Superior temporal gyrus (tissue), 1 donor: ENCODE results near the gene C1QTNF6.

Experiments
- DNase-seq: peaks from one replicate; pipeline ENCODE4 v3.0.0-alpha.2; 2016; ENCODE audit errors: extremely low spot score

The C1QTNF6 gene

DNA sequence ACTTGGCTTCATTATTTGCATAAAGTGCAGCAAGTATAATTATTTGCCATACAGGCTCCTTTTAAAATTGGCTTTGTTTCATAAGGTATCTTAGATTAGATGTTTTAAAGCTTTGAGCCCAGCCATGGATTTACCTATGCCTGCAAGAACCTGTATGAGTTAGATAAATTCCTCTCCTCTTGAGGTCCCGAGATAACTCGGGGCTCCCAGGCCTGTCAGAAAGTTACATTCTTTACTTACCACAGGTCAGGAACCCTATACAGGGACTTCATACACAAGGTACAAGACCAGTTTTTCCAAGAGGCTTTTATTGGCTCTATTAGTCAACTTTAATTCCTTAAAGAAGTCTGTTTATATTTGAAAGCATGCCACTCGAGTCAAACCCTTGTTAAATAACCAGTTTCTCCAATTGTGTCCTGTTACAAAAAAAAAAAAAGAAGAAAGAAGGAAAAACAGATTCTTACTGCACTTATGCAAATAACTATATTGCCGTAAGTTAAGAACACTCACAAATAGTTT, 2.3 kb upstream of the C1QTNF6 start:
- DNase-seq, result no peak

DNA sequence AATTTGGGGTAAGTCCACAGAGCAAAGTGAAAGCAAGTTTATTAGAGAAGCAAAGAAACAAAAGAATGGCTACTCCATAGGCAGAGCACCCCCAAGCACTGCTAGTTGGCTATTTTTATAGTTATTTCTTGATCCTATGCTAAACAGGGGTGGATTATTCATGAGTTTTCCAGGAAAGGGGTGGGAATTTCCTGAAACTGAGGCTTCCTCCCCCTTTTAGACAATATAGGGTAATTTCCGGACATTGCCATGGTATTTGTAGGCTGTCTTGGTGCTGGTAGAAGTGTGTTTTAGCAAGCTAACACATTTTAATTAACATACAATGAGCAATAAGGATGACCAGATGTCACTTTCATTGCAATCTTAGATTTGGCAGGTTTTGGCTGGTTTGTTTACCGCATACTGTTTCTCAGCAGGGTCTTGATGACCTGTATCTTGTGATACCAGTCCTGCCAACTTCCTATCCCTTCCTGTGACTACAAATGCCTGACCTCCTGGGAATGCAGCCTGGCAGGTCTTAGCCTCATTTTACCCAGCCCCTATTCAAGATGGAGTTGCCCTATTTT, 937 bp upstream of the C1QTNF6 start:
- DNase-seq, result no peak

DNA sequence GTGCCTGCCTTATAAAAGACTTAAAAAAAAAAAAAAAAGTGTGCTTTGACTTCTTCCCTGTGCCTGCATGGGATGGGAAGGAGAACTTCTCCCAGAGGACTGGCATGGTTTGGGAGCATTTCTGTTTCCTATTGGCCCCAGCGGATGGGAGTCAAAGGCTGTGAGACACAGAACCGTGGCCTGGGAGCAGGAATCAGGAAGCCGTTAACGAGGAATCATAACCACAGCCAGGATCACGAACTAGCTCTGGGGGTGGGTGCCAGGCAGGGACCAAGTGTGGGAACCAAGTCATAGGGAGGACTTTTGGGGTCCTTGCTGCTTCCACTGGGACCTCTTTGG, 526 bp downstream of the C1QTNF6 start:
- no peak for DNase-seq

DNA sequence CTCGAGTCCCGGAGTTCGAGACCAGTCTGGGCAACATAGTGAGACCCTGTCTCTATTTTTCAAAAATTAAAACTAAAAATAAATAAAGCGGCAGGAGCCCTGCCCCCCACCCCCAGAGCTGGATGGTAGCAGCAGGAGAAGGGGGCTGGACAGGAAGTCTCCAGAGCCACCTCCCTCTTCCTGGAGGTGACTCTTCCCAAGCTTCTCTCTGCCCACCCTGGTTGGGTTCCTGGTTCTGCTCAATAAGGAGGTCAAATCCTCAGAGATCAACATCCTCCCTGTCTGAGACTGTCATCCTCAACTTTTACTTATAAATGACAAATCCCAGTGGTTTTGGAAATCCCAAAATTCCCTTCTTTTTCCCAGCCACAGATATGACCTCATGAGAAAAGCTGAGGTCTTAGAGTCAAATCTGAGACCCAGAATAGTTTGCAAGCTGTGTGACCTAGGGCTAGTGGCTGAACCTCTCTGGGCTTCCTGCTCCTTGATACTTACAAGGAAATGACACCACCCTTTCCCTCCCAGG, 987 bp downstream of the C1QTNF6 start:
- no peak for DNase-seq

DNA sequence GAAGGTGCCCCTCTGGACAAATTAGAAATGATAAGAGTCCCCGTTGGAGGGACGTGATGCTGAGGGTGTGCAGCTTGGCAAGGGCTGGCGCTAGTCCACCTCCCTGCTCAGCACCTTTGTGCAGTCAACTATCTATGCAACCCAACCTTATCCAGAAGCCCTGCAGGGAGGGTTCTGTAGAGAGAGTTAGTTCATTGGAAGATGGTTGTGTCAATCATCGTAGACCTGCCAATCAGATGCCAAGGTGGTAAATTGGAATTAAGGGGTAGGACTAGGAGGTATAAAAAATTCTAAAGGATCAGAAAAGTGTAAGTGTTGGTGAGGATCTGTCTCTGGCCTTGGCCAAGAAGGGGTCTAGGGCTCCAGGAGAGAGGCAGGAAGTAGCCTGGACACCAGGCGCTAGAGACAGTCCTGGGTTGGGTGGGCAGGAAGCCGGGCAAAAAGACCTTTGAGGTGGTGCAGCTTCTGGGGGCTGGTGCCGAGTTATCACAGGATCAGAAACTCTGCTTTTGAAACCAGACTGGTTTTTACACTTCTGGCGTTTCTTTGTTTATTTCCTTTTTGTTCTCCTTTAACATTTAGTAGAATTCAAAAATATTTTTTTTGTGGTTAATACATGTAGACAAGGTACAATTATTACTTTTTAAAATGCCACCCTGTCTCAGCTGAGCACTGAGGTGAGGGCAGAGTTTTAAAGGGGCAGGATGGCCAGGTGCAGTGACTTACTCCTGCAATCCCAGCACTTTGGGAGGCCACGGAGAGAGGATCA, 1.6 kb downstream of the C1QTNF6 start:
- peak; percentile 63 for DNase-seq

DNA sequence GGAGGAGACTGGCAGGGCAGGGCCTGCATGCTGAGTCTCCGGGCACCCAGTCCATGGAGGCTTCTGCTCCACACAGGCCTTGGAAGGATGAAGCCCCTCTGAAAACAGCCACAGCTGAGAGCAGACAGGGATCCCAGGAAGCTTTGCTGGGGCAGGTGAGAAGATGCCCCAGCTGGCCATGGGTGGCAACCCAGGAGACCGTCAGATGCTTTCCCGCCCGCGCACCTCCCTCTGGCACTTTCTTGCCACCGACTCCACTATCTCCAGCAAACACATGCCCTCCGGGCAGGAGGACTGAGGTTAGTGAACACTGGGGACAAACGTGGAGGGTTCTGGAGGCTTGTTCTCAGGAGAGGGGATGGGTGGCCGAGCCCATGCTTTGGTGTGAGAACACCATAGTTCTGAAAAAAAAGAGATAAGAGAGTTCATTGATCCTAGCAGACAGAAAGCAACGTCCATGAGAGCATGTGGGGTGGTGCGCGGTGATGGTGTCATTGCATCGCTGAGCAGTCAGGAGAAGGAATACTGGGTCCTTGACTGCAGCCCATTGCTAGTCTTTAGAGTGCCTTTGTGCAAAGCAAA, 2.3 kb downstream of the C1QTNF6 start:
- DNase-seq, result no peak

DNA sequence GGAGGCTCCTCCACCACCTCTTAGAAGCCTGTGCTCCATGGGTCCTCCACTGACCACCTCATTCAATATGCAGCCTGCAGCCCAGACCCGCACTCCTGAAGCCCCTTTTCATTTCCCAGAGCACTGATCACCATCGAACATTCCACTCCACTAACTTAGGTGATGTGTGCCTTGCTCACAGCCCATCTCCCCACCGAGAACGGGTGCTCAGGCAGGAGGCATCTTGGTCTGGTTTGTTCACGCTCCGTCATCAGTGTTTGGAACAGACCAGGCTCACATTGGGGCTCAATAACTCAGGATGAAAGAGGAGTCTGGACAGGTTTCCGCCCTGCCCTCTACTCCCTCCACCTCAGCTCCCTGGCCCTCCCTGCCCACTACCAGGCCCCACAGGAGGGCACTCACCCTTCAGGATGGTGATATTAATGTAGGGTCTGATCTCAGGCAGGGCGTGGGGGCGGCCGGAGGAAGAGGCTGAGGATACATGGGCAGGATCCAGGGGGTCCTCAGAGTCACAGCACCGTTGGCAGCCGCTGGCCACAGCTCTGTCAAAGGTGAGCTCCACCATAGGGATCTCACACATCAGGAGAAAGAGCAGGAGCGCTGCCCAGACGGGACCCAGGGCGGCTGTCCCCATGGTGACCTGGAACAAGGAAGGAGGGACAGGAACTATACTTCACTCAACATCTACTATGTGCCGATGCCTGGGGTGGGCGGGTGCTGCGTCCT, 3.1 kb downstream of the C1QTNF6 start:
- DNase-seq, result no peak

DNA sequence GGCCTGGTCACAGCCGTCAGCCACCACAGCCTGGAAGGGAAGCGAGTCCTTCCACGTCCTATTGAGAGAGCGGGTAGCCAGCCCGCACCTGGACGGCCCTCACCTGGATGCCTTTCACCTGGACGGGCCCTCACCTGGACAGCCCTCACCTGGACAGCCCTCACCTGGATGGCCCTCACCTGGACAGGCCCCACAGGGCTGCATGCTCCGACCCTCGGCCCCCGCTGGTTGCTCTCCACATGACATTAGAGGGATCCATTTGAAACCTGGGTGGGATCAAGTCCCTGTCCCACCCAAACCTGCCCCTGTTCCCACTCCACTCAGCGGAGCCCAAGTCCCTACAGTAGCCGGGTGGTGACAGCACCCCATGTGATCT, 3.7 kb downstream of the C1QTNF6 start:
- no peak for DNase-seq

DNA sequence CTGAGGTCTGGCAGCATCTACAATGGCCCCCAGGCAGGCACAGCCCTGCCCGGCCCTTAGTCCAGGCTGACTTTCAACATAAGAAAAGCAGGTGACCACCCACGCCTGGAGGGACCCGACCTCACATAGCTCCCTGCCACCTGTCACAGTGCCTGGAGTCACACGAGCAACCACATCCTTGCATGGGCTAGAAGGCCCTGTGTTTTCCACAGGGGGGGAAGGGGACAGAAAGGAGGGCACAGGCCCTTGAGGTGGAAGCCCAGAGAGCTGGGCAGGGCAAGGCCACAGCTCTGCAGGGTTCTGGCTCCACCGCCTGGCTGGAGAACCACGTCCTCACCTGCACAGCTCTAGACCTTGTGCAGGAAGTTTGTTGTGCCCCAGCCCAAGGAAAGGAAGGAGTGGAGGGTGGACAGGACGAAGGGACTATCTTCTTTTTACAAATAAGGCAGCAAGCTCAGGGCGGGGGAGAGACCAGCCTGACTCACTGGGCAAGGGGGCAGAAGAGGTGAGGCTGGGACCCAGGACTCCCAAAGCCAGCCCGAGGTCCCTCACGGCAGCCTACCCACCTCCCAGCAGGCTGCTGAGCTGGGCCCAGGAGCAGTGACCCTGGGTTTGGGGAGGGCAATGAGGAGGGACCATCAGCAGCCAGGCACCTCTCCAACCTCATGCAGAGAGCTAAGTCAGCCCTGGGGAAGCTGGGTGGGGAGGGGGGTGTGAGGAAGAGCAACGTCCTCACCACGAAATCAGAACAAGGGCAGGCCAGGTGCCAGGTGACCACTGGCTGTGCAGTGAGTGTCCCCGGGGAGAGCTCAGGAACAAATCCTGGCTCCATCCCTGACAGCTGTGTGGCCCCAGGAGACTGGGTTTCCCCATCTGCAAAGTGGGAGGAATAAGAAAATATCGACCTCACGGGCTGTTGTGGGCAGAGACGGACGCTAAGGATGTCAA, 4.3 kb downstream of the C1QTNF6 start:
- DNase-seq, result no peak

DNA sequence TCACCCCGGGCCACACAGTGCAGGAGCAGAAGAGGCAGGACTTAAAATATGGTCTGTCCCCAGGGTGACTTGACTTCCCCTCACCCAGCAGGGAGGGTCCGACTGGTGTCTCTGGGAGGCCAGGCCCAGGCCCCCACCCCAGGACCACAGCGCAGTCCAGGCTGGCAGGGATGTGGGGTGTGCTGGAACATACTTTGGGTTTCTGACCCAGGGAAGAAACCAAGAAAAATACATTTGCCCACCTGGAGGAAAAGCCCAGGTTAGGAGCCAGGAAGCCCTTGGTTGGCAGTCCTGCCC, 5.2 kb downstream of the C1QTNF6 start:
- no peak for DNase-seq

DNA sequence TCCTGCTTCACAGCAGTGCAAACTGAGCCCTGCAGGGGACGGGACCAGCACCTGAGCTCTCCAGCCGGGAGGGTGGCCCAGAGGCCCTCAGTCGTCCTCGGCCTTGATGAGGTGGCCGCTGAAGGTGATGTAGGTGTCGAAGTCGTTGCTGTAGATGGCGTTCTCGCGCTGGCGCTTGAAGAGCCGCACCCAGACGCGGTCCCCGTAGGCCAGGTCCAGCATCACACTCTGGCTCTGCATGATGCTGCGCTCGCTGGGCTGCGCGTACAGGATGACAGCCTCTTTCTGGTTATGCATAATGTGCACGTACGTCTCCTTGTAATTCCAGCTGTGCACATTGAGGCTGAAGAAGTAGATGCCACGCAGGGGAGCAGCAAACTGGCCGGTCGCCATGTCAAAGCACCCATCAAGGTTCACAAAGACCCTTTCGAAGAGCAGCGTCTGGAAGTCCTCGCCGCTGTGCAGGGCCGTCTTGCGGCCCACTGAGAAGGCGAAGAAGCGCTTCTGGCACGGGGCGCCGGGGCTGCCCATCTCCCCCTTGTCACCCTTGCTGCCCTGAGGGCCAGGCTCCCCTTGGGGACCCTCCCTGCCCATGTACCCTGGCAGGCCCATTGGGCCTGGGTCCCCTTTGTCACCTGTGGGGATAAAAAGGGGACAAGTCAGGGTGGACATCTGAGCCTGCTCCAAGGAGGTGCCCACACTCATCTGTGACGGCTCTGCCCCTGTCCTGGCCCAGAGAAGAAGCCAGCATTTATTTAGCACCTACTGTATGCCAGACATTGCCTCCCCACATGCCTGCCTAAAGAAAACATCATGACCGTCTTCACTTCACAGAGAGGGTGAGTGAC, 5.7 kb downstream of the C1QTNF6 start:
- DNase-seq, result no peak

DNA sequence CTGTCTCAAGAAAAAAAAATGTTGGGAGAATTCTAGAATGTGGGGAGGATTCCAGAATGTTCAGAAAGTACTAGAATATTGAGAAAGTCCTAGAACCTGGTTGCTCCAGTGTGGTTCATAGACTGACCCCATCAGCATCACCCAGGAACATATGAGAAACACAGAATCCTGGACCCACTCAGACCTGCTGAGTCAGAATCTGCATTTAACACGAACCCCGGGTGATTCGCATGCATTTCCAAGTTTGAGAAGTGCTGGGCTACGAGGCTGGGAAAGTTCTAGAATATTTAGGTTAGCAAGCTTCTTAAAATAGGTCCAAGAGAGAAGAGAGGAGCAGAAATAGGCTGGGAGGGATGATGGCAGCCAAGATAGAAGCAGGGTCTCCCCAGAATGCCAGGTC, 6.4 kb downstream of the C1QTNF6 start:
- DNase-seq, result no peak

DNA sequence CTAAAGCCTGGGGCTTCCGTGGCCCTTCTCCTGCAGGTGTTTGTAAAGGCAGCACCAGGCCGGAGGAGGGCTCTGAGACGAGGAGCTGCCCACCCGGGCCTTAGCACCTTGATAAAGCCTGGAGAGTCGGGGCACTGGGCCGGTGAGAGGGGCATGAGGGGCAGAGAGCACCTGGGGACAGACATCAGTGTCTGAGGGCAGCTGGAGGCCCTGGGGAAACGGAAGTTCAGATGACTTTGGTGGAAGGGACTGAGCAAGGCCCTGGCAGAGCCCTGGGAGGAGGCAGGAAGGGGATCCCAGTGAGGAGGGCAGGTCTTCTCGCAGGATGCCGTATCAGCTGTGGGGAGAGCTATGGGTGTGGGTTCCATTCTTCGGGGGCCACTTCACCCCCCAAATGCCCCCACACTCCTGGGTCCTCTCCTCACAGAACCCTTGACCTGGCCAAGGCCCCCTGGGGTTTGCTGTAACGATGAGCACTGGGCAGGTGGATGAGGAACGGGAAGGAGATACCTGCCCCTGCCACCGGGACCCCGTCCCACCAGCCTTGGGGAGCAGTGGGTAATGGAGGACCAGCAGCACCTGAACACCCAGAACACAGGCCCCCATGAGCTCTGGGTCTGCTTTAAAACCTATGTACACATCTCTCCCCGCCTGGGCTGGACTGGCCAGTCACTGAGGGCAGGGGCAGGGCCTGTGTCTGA, 7.4 kb downstream of the C1QTNF6 start:
- DNase-seq, result no peak

DNA sequence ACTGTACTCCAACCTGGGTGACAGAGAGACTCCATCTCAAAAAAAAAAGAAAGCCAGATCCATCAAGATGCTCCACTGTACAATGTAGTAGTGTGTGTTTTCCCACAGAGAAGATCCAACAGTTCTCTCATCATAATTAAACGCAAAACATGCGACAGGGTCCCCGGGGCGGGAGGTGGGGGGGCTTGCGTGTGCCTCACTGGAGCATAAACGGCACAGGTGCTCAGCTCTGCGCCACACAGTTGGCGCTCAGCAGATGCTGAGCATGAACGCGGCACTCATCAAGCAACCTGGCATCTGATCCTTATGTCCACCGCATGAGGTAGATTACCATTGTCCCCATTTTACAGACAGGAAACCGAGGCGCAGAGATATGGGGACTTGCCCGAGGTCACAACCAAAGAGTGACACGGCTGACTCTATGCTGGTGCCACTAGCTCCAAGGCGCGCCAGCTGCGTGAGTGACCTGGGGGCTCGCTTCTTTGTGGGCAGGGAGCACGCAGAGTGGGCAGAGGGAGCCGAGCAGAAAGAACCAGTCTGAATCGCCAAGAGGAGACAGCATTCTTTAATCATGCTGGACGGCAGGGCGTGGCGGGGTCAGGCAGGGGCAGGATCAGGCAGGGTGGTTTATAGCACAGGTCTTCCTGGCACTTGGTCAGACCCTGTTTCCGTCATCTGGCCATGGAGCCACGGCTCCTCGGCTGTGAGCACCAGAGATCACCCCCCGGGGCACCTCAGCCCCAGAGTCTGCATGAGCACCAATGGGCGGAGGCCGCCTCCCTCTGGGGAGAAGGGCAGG, 8.2 kb downstream of the C1QTNF6 start:
- DNase-seq, result no peak

DNA sequence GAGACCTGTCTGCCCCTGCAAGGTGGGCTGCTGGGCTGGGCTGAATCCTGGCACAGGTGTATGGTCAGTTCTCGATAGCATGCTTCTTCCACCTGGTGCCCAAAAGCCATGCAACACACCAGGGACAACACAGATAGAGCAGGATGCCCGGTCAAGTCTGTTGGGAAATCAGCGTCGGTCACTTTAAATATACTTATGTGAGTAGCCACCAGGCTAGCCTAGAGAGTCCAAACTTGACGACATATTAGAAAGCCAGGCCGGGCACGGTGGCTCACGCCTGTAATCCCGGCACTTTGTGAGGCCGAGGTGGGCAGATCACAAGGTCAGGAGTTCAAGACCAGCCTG, 8.9 kb downstream of the C1QTNF6 start:
- DNase-seq, result no peak

DNA sequence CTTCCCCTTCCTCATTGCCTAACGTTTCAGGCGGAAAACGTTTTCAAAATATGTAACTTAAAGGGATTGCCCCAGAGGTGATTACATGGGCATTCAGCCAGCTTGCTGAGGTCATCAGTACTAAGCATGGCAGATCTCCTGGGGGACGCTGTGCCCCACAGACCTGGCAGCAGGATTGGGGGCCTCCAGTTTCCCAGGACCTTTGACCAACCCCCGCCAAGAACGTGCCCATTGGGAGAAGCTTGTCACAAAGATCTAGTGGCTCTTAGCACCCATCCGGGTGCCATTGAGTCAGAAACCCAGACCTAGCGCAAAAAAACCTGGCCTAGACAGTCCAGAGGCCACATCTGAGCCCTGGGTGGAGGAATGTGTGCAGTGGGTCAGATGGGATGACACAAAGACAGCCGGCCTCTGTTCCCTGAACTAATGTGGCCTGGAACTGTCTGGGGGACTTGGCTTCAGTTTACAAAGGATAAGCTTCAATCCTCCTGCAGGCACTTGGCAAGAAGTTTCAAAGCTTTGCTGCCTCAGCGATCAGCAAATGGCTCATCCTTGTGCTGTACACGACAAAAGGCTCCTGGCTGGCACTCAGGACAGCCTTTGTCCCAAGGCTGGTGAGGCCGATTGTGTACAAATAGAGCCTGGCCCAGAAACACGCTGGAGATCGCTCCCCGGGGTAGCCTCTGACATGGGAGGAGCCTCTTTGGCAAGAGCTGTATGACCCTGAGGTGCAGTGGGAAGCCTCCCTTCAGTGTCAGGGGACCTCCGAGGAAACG, 9.5 kb downstream of the C1QTNF6 start:
- DNase-seq, result no peak

DNA sequence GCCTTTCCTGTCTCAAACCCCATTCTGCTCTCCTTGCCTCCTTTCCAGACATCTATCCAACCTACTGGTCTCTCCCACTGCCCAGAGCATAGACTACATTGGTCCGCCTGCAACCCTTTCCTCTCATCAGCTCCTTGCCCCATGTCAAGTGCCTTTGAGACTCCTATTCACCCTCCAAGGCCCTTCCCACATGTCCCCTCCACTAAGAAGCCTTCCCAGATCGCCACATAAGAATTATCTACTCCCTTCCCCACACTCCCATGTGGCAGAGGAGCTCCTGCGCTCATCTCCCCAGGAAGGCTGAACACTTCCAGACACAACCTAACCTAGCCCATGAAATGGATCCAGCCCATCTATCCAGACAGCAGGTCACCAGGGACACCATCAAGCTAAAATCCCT, 10.3 kb downstream of the C1QTNF6 start:
- no peak for DNase-seq

DNA sequence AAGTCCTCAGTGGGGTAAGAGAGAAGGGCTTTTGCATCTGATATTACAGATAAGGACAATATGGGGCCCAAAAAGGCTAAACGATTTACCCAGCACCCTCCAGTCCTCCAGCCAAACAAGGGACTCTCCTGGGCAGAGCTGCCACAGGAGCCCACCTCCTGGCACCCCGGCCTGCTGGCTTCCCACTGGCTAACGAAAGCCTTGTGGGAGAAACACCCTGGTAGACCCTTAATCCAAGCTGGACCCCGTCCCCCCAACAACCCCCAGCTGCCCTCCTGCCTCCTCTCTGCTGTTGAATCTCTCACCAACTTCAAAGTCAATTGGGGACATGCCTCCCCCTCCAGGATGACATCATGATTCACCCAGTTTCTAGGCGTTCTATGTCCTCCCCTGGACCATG, 10.8 kb downstream of the C1QTNF6 start:
- DNase-seq, result no peak
